ENCODE data around the gene OR1A1. TPM values are rescaled to one million over a fixed set of nuclear protein-coding genes. Genes with fewer than 3 reads are reported as not detected.
A peak's percentile ranks its signal among the peaks of the same experiment; 100 is the strongest.

OR1A1 gene
- total and polyA plus RNA-seq, 9 of the 15 experiments (the other 6 are each of a cell fraction or from before 2014, with no cell fraction given) = not detected

GRCh38 chr17:3260163-3260562 is 52.7 kb downstream of the OR1A1 start:
- Histone ChIP-seq H3K79me2 (ENCODE audit: control insufficient read depth, insufficient read depth, low read length) (no peaks in the 10 kb centered on the region), H3K4me3 (no peak overlapping the region), H3K27me3 (ENCODE audit: control insufficient read depth in 2 of 2, insufficient read depth in 2 of 2, low read length in 2 of 2) (peaks cover 0 to 12% of the 10 kb centered on the region in 2 experiments; a peak in 3 of 5 replicates), H3K36me3 (ENCODE audit: control insufficient read depth, insufficient read depth, low read length) (no peaks in the 10 kb centered on the region), H4K20me1 (replicated peaks; ENCODE audit: control insufficient read depth, insufficient read depth, low read length) (no peaks in the 10 kb centered on the region), H3K4me2 (ENCODE audit: insufficient read depth, low read length) (no peak overlapping the region), H3K9me1 (ENCODE audit: control insufficient read depth, insufficient read depth, low read length) (no peaks in the 10 kb centered on the region), H2AFZ (ENCODE audit: low read depth, low read length) (no peak overlapping the region), H3K9ac (ENCODE audit: insufficient read depth in 1 of 2, low read depth in 2 of 2, low read length in 2 of 2) (no peak overlapping the region), H3K4me1 (replicated peaks in 1 of 2; ENCODE audit: control insufficient read depth in 2 of 2, insufficient read depth in 2 of 2, low read length in 2 of 2) (no peaks in the 10 kb centered on the region), H3K9me3 (replicated peaks; ENCODE audit: control insufficient read depth, insufficient read depth, low read depth, low read length) (no peaks in the 10 kb centered on the region), H3K27ac (ENCODE audit: extremely low read depth, low read depth, low read length) (no peak overlapping the region)
- no TSS peak for BruUV-seq (replicated peaks)
- no CpG with 5 or more reads among the region's 1 CpG for WGBS (ENCODE audit: insufficient coverage, low coverage, missing lambda C conversion rate)
- intact Hi-C loops (cut with micrococcal nuclease) (no loop called here), in situ Hi-C loops (cut with MboI) (no loop called here)
- FAIRE-seq (no peak), DNase-seq (ENCODE audit: extremely low read depth in 1 of 4, low spot score in 3 of 4) (no peak), ATAC-seq (no peak)
- ChIA-PET CTCF (ENCODE audit: low intra/inter-chr PET ratio) (no interaction called here), POLR2A (no interaction called here)
- TF ChIP-seq ZNF512 (tag; IDR thresholded peaks at IDR 0.05) = peak; percentile 74
- no peak for TF ChIP-seq ETV5 (CRISPR knock-in tag; IDR thresholded peaks at IDR 0.05; ENCODE audit: low read depth)

DNA sequence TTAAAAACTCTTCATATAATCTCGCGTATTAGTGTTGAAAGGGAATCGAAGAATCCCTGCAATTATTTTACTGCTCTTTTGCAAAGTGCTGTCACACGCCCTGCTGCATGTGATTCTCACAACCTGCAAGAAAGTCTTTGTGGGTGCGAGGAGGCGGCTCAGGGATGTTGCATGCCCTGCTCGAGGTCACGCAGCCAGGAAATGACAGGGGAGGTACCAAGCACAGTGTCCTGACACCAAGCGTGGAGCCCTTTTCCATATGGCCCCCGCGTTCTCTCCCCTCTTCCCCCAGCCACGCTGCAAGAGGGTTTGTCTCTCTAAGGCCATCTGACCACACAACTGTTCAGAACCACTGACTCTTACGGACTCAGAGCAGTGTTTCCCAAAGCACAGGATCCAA is 53.1 kb downstream of the OR1A1 start:
- H2AFZ ChIP-seq (ENCODE audit: low read depth, low read length) = no peak overlapping the region
- H3K9me3 ChIP-seq (replicated peaks; ENCODE audit: control insufficient read depth, insufficient read depth, low read depth, low read length) = no peaks in the 10 kb centered on the region
- intact Hi-C loops (cut with micrococcal nuclease) (no loop called here), in situ Hi-C loops (cut with MboI) (no loop called here)
- DNase-seq (ENCODE audit: extremely low read depth in 1 of 4, low spot score in 3 of 4) (no peak), ATAC-seq (no peak), FAIRE-seq (no peak)
- 1% methylated on average over 12 of the region's 13 CpGs for WGBS (ENCODE audit: insufficient coverage, low coverage, missing lambda C conversion rate)
- no peak overlapping the region for H3K4me3 ChIP-seq
- peaks cover 0 to 12% of the 10 kb centered on the region in 2 experiments; a peak in 3 of 5 replicates for H3K27me3 ChIP-seq (ENCODE audit: control insufficient read depth in 2 of 2, insufficient read depth in 2 of 2, low read length in 2 of 2)
- H3K27ac ChIP-seq (ENCODE audit: extremely low read depth, low read depth, low read length) = no peak overlapping the region
- H3K9ac ChIP-seq (ENCODE audit: insufficient read depth in 1 of 2, low read depth in 2 of 2, low read length in 2 of 2) = no peak overlapping the region
- no peaks in the 10 kb centered on the region for H4K20me1 ChIP-seq (replicated peaks; ENCODE audit: control insufficient read depth, insufficient read depth, low read length)
- no peaks in the 10 kb centered on the region for H3K36me3 ChIP-seq (ENCODE audit: control insufficient read depth, insufficient read depth, low read length)
- no peaks in the 10 kb centered on the region for H3K79me2 ChIP-seq (ENCODE audit: control insufficient read depth, insufficient read depth, low read length)
- H3K9me1 ChIP-seq (ENCODE audit: control insufficient read depth, insufficient read depth, low read length) = no peaks in the 10 kb centered on the region
- no TSS peak for BruUV-seq (replicated peaks)
- POLR2A ChIA-PET = no interaction called here
- H3K4me1 ChIP-seq (replicated peaks in 1 of 2; ENCODE audit: control insufficient read depth in 2 of 2, insufficient read depth in 2 of 2, low read length in 2 of 2) = no peaks in the 10 kb centered on the region
- no peak overlapping the region for H3K4me2 ChIP-seq (ENCODE audit: insufficient read depth, low read length)
- CTCF ChIA-PET (ENCODE audit: low intra/inter-chr PET ratio) = no interaction called here
- no peak for TF ChIP-seq C11orf30 (IDR thresholded peaks at IDR 0.05; ENCODE audit: low read depth)
- TF ChIP-seq ZNF668 (CRISPR knock-in tag; IDR thresholded peaks at IDR 0.05) = no peak
- TF ChIP-seq HNRNPK (IDR thresholded peaks at IDR 0.05; ENCODE audit: low read depth, low read length, poor library complexity, severe bottlenecking) = no peak
- TF ChIP-seq VEZF1 (CRISPR knock-in tag; IDR thresholded peaks at IDR 0.05) = no peak
- no peak for TF ChIP-seq KAT2B (IDR thresholded peaks at IDR 0.05; ENCODE audit: low read depth, low read length)
- TF ChIP-seq CSDE1 (IDR thresholded peaks at IDR 0.05) = no peak
- no peak for TF ChIP-seq PPARD (CRISPR knock-in tag; IDR thresholded peaks at IDR 0.05)
- no peak for TF ChIP-seq KLF16 (IDR thresholded peaks at IDR 0.05)
- TF ChIP-seq STAG1 (CRISPR knock-in tag; IDR thresholded peaks at IDR 0.05; ENCODE audit: borderline replicate concordance) = no peak
- no peak for TF ChIP-seq KAT7 (CRISPR knock-in tag; IDR thresholded peaks at IDR 0.05; ENCODE audit: borderline replicate concordance)
- TF ChIP-seq ZNF780A (CRISPR knock-in tag; IDR thresholded peaks at IDR 0.05) = no peak
- TF ChIP-seq TCFL5 (CRISPR knock-in tag; conservative IDR thresholded peaks at IDR 0.05) = no peak
